Left kidney (tissue), 2 donors: Measurements from ENCODE around the gene FAM200B. TPM values are rescaled to one million over a fixed set of nuclear protein-coding genes. Genes with fewer than 3 reads are reported as not detected.
A peak's percentile ranks its signal among the peaks of the same experiment; 100 is the strongest.

ENCODE experiments used
- DNase-seq: peaks from one replicate; pipeline ENCODE4 v3.0.0-alpha.2; 2013
- polyA plus RNA-seq: library from polyadenylated mRNA; unstranded; fragments of 120-200 nt; gene quantifications from one replicate; pipeline ENCODE4 v1.2.1, GENCODE V29; 2013; ENCODE audit not compliant: insufficient read length

The FAM200B gene
- polyA plus RNA-seq, 1 donor = 69.5 TPM

DNA sequence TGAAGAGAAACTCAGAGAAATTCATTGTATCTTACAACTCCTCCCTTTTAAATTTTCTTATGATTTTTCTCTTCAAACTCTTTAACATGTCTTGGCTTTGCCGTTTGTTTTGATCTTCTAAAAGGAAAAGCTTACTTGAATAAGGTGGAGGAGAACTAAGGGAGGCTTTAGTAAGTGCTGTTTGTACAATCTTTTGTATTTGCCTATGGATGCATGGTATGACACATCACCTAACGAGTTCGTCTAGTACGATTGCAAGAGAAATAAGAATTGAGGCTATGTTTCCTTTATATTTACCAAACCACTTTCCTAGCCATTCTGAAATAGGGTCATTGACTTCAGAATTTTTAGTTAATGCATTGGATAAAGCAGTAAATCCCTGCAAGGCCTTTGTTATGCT lies 12.8 kb downstream of the FAM200B start:
- DNase-seq = no peak

- DNase-seq = no peak
These were observed 13.6 kb downstream of the FAM200B start for GRCh38 chr4:15695240-15695699.

DNA sequence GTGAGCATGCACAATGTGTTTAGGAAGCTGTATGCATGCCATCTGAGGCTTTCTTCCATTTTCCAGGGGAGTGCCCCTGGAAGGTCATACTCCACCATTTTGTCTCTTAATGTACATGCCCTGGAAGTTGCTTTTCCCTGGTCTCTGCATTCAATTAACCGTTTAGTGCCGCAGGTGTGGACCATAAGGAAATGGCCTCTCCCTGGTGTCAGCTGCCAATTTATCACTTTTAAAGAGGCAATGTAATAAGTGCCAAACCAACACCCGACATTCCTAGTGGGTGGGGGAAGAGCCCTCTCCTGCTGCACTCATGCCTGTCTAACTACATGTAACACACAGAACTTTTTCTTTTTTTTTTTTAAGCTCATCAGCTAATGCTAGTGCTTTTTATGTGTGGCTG lies 14.1 kb downstream of the FAM200B start:
- DNase-seq = no peak

GRCh38 chr4:15696866-15697265 lies 15.2 kb downstream of the FAM200B start:
- DNase-seq = no peak

GRCh38 chr4:15702941-15703403 lies 21.3 kb downstream of the FAM200B start, which contains the start of gene BST1:
Gene BST1 (plus strand): TSS chr4:15703065. CDS start chr4:15703145, 80 bp downstream.
- peak; percentile 57 for DNase-seq

DNA sequence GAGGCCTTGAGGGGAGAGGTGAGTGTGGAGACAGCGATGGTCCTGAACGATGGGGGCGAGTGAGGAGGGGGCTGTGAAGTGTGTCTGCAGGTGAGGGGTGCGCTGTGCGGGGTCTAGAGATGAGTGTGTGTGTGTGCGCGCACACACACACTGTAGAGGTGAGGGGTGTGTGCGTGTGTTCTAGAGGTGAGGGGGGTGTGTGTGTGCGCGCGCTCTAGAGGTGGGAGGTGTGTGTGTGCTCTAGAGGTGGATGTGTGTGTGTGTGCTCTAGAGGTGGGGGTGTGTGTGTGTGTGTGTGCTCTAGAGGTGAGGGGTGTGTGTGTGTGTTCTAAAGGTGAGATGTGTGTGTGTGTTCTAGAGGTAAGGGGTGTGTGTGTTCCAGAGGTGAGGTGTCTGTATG lies 21.8 kb downstream of the FAM200B start:
- no peak for DNase-seq

DNA sequence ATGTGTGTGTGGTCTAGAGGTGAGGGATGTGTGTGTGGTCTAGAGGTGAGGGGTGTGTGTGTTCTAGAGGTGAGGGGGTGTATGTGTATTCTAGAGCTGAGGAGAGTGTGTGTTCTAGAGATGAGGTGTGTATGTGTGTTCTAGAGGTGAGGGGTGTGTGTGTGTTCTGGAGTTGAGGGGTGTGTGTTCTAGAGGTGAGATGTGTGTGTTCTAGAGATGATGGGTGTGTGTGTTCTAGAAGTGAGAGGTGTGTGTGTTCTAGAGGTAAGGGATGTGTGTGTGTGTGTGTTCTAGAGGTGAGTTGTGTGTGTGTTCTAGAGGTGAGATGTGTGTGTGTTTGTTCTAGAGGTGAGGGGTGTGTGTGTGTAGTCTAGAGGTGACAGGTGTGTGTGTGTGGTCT lies 22.5 kb downstream of the FAM200B start:
- no peak for DNase-seq

GRCh38 chr4:15706646-15707362 lies 25.2 kb downstream of the FAM200B start:
- DNase-seq = no peak

DNA sequence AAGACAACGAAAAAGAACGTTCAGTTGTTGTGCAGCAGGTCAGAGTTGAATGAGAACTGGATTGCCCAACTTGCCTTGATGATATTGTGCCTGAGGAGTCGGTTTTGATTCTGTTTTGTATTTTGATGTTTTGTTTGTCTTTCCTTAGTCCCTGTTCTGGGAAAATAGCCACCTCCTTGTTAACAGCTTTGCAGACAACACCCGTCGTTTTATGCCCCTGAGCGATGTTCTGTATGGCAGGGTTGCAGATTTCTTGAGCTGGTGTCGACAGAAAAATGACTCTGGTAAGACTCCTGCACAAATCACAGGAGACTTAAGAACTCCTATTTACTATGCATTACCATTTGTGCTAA lies 25.7 kb downstream of the FAM200B start:
- no peak for DNase-seq

DNA sequence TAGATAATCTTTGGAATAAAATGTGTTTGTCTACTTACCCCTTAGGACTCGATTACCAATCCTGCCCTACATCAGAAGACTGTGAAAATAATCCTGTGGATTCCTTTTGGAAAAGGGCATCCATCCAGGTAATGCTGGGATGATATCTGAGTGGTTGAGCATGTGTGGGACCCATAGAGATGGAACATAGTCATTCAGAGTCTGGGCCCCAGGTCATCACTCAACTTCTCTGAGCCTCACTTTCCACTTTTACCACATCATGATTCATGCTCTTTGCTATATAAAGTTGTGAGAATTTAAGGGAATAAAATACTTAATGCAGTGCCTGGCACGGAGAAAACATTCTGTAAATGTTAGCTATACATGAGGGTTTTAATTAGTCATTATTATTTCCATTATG lies 30.1 kb downstream of the FAM200B start:
- DNase-seq = no peak

DNA sequence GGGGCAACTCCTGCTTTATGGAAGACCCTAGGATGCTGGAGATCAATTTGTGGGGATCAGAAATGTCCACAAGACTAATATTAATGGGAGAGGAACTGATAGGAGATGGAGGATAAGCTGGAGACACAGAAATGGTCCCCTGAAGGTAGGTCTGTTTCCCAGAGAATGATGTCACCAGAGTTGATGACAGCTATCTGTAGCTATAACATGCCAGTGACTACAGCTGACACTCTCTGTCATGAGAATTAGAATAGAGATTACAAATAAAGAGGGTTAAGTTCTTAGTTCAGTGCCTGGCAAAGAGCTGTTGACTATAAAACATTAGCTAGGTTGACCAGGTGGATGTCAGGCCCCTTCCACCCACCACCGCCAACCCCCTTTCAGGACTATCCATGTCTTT lies 30.6 kb downstream of the FAM200B start:
- DNase-seq = no peak

GRCh38 chr4:15714141-15714540 lies 32.5 kb downstream of the FAM200B start:
- no peak for DNase-seq

- DNase-seq = peak; percentile 43
These were observed 33.2 kb downstream of the FAM200B start for GRCh38 chr4:15714646-15715435.

DNA sequence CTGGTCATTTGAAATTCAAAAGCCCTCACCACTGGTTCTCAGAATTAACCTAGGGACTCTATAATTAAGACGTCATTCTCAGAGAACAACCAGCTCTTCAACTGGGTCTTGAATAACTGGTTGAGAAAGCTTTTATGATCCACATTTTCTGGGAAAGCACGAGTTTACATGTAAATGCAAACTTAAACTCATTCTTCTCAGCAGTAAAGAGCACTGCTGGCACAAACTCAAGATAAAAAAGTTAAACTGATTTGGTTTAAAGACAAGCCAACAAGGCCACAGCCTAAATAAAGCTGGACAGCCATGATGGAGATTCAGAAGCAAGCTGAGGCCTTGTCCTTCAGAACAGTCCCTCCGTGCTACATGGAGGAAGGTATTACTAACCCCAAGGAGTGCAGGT lies 34.5 kb downstream of the FAM200B start:
- DNase-seq = no peak

DNA sequence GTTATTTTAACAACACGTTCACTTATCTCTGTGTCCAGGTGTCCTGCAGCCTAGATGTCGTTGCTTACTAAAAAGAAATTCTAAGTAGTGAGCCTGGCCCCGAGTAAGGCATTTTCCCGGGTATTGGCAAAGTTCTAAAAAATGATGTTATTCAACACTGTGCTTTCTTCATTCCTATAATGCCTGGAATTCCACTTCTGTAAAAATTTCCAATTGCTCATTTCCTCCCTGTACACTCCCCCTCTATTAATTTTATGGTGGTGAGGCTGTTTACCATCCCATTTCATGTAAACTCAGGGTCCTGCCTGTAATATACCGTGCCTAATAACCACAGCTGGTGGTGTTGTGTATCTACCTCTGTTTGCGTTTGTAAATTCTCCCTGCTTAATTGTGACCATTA lies 35.5 kb downstream of the FAM200B start:
- no peak for DNase-seq

DNA sequence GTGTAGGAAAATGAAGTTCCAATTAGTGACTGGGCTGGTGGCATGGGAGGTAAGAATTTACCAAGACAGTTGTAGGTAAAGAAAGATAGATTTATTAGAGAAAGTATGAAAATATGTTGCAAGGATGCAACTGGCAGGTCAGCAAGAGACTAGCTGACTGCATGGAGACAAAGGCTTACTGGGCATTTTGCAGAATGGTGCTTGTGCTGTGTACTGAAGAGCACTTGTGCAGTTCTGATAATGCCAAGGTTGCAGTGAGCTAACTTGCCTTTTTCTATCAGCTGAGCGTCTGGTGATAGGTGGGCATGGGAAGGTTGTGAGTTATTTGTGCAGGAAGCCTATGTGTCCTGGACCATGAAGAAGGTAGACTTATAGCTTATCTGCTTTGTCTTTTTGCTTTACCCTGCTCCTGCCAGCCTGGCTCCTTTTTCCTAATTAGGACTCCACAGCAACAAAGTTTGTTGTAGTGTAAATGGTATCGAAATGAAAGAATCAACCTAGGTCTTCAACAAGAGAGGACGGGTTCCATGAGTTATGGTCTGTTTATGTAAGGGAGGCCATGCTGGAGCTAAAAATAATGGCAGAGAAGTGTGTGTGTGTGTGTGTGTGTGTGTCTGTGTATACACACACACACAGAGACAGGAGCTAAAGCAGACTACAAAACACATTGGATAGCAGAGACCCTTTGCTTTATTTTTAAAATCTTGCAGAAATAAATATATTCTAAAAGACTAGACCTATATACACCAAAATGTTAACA lies 36.2 kb downstream of the FAM200B start:
- DNase-seq = peak; percentile 8

DNA sequence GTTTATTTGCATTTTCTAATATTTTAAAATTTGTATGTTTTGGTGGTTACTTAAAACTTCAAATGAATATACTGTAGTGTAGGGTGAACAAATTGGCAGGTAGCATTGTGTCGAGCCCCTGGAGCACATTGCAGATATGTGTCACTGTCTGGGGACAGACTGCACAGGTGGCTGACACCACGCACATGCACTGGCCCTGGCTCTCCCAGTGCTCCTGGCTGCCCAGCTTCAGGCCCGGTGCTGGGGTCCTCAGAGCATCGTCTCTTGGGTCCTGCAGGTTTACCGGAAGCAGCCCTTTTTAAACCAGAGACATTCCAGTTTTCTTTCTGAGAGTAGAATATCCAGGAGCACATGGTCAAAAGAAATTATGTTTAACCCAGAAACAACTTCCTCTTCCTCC lies 36.8 kb downstream of the FAM200B start:
- no peak for DNase-seq

DNA sequence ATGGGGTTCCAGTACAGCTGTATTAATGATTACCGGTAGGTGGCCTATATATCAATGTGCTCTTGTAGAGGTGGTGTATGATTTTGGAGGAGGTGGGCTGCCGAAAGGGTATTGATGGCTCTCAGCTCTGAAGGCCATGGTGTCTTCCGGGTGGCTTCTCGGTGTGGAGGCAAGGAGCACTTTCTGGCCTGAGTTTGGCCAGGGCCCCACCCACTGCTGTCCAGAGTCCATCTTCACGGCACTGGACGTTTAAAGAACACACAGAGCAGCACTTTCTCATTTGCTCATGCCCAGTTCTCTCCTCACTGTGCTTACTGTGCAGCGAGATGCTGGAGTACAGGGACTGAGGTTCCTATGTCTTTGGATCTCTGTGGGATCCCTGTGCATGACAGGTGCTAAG lies 37.3 kb downstream of the FAM200B start:
- DNase-seq = no peak

DNA sequence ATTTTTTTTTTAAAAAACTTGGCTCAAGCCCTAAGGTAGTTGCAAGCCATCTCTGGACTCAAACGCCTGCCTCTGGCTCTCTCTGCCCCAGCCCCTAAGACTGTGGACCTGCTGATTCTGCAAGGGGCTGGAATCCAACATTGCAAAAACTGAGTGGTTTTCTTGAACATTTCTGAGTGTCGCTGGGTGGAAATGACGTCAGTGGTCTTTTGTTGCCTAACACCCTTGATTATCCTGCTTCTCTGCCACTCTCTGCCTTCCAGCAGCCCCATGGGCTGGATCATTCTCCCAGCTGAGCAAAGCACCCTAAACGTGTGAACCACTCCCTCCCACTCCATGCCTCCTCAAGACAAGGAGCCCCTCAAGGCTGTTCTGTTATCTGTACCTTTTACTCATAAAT lies 37.9 kb downstream of the FAM200B start:
- DNase-seq = no peak

- no peak for DNase-seq
These were observed 39.2 kb downstream of the FAM200B start for GRCh38 chr4:15720851-15721250.

GRCh38 chr4:15725608-15726007 lies 44.0 kb downstream of the FAM200B start:
- no peak for DNase-seq

- peak; percentile 36 for DNase-seq
These were observed 48.4 kb downstream of the FAM200B start for GRCh38 chr4:15729910-15730533.
